ENCODE measurements around the gene TBX4. TPM values are rescaled to one million over a fixed set of nuclear protein-coding genes. Genes with fewer than 3 reads are reported as not detected.
A peak's percentile ranks its signal among the peaks of the same experiment; 100 is the strongest.
"Not testable (repeated sequence)": the region's sequence is repeated elsewhere in the genome, so short reads cannot be mapped to it uniquely, and the experiment has no call there.

The TBX4 gene
- total RNA-seq, 4 donors from 2014 or later: not detected

DNA sequence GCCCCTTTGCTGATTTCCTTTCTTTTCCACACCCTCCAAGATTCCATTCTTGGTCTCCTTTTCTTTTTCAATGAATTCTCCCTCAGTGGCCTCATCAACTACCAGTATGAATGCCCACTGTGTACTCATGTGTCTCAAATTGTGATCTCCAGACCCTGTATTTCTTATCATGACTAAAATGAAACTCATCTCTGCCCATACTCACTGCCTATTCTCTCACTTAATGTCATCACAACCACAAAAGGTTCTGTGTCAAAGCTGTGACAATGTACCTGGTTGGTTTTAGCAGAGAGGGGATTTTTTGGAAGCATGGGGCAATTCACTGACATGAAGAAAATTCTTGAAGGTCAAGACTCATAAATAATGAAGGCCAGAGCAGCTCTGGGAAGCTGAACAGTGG lies 11.5 kb upstream of the TBX4 start:
- no peak for TF ChIP-seq POLR2A (IDR thresholded peaks at IDR 0.05)
- TF ChIP-seq, protein P1, sequence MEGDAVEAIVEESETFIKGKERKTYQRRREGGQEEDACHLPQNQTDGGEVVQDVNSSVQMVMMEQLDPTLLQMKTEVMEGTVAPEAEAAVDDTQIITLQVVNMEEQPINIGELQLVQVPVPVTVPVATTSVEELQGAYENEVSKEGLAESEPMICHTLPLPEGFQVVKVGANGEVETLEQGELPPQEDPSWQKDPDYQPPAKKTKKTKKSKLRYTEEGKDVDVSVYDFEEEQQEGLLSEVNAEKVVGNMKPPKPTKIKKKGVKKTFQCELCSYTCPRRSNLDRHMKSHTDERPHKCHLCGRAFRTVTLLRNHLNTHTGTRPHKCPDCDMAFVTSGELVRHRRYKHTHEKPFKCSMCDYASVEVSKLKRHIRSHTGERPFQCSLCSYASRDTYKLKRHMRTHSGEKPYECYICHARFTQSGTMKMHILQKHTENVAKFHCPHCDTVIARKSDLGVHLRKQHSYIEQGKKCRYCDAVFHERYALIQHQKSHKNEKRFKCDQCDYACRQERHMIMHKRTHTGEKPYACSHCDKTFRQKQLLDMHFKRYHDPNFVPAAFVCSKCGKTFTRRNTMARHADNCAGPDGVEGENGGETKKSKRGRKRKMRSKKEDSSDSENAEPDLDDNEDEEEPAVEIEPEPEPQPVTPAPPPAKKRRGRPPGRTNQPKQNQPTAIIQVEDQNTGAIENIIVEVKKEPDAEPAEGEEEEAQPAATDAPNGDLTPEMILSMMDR (IDR thresholded peaks at IDR 0.05 in 4 of 5, conservative IDR thresholded peaks at IDR 0.05 in 1 of 5): no peak
- H3K4me3 ChIP-seq: no peak overlapping the region
- in situ Hi-C loops (cut with MboI; ENCODE audit: low sequenced_read_pairs in 4 of 4): loop anchor here in 2 of 4 donors (25.0 kb wide), 1 partner anchor 397 kb away; no protein-coding TSS in a partner anchor
- peaks cover 0 to 8% (median 0%) of the 10 kb centered on the region in 3 donors for H3K9me3 ChIP-seq
- no peaks in the 10 kb centered on the region for H3K4me1 ChIP-seq
- intact Hi-C loops (cut with DNase I; ENCODE audit: low total_unique reads): no loop called here
- no peak for ATAC-seq
- H3K27ac ChIP-seq: no peak overlapping the region
- no peak for DNase-seq
- H3K36me3 ChIP-seq: no peaks in the 10 kb centered on the region
- H3K27me3 ChIP-seq: peaks cover 0 to 5% (median 2%) of the 10 kb centered on the region in 3 donors

GRCh38 chr17:61441507-61441906 lies 10.7 kb upstream of the TBX4 start:
- H3K9me3 ChIP-seq; H3K27ac ChIP-seq; H3K4me3 ChIP-seq; intact Hi-C loops (cut with DNase I; ENCODE audit: low total_unique reads); H3K27me3 ChIP-seq; H3K4me1 ChIP-seq; DNase-seq; H3K36me3 ChIP-seq; ATAC-seq: not testable (repeated sequence)
- in situ Hi-C loops (cut with MboI; ENCODE audit: low sequenced_read_pairs in 4 of 4): loop anchor here in 2 of 4 donors (25.0 kb wide), 1 partner anchor 396 kb away; no protein-coding TSS in a partner anchor

- Histone ChIP-seq H3K36me3 (no peaks in the 10 kb centered on the region), H3K9me3 (no peaks in the 10 kb centered on the region), H3K4me3 (no peak overlapping the region), H3K4me1 (no peaks in the 10 kb centered on the region), H3K27me3 (peaks cover 0 to 5% (median 2%) of the 10 kb centered on the region in 3 donors), H3K27ac (no peak overlapping the region)
- ATAC-seq (no peak), DNase-seq (no peak)
- no peak for TF ChIP-seq POLR2A (IDR thresholded peaks at IDR 0.05)
- TF ChIP-seq, protein P1 (IDR thresholded peaks at IDR 0.05 in 4 of 5, conservative IDR thresholded peaks at IDR 0.05 in 1 of 5): no peak
- intact Hi-C loops (cut with DNase I; ENCODE audit: low total_unique reads): no loop called here
- in situ Hi-C loops (cut with MboI; ENCODE audit: low sequenced_read_pairs in 4 of 4): loop anchor here in 2 of 4 donors (25.0 kb wide), 1 partner anchor 395 kb away; no protein-coding TSS in a partner anchor
Measured at GRCh38 chr17:61442136-61442775, 10.0 kb upstream of the TBX4 start.

DNA sequence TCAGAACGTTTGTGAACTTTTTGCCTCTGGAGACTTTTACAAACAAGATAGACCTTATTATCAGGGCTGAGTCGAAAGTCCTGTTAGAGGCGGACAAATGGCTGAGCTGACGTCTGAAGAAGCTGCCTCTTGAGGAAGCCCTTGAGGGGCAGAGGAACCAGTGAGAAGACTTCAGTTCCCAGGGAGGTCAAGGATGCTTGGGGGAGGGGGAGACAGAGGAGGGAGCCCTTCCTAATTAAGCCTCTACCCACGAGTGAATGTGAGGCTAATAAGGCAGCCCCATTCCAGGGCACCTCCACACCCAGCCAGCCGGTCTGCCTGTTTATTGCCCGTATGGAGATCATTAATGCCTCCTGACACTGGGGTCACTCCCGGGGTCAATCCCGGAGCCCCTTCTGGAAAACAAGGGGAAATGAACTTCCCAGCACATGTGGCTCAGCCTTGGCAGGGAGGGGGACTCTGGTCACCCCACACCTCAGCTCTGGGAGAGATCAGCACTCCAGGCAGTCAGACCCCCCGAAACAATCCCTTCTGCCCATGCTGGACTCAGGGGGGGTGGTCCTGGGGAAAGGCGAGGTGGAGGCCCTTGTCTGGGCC lies 9.2 kb upstream of the TBX4 start:
- H3K27ac ChIP-seq: no peak overlapping the region
- TF ChIP-seq, protein P1 (IDR thresholded peaks at IDR 0.05 in 4 of 5, conservative IDR thresholded peaks at IDR 0.05 in 1 of 5): no peak
- no peak for TF ChIP-seq POLR2A (IDR thresholded peaks at IDR 0.05)
- peaks cover 0 to 5% (median 2%) of the 10 kb centered on the region in 3 donors for H3K27me3 ChIP-seq
- no peak for ATAC-seq
- H3K4me1 ChIP-seq: no peaks in the 10 kb centered on the region
- H3K9me3 ChIP-seq: no peaks in the 10 kb centered on the region
- H3K4me3 ChIP-seq: peak overlapping the region in 1 of 4 donors; percentile 28
- intact Hi-C loops (cut with DNase I; ENCODE audit: low total_unique reads) (no loop called here), in situ Hi-C loops (cut with MboI; ENCODE audit: low sequenced_read_pairs in 4 of 4) (loop anchor here in 2 of 4 donors (25.0 kb wide), 1 partner anchor 394 kb away; no protein-coding TSS in a partner anchor)
- no peaks in the 10 kb centered on the region for H3K36me3 ChIP-seq
- DNase-seq: no peak

DNA sequence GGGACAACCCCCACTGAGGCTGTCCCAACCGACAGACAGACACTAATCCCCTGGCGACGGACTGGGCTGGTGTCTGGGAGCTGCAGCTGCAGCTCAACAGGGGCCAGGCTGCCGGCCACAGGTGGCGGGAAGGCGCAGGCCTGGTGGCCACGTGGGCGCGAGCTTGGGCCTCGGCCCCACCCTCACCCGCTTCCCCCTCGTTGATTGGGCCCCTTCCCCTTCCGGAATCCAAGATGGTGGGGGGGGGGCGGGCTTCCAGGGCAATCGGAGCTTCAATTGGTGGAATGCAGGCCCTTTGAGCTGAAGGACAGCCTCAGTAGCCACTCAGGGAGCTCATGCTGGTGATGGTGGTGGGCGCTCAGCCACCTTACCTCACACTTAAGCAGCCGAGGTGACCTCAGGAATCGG lies 8.7 kb upstream of the TBX4 start:
- Histone ChIP-seq H3K4me3 (peak overlapping the region in 1 of 4 donors; percentile 28), H3K27me3 (peaks cover 0 to 5% (median 2%) of the 10 kb centered on the region in 3 donors), H3K36me3 (no peaks in the 10 kb centered on the region), H3K27ac (no peak overlapping the region), H3K9me3 (no peaks in the 10 kb centered on the region), H3K4me1 (no peaks in the 10 kb centered on the region)
- DNase-seq (no peak), ATAC-seq (no peak)
- intact Hi-C loops (cut with DNase I; ENCODE audit: low total_unique reads) (no loop called here), in situ Hi-C loops (cut with MboI; ENCODE audit: low sequenced_read_pairs in 4 of 4) (loop anchor here in 2 of 4 donors (25.0 kb wide), 1 partner anchor 394 kb away; no protein-coding TSS in a partner anchor)
- TF ChIP-seq, protein P1 (IDR thresholded peaks at IDR 0.05 in 4 of 5, conservative IDR thresholded peaks at IDR 0.05 in 1 of 5): no peak
- TF ChIP-seq POLR2A (IDR thresholded peaks at IDR 0.05): no peak

Data from gastrocnemius medialis (tissue), 4 donors.